GM13976 (cell line): ENCODE results near the gene HMGB2.

Experiments
- DNase-seq: peaks from one replicate; pipeline ENCODE4 v3.0.0; 2012; ENCODE audit warnings: low spot score
- CTCF ChIP-seq: IDR thresholded peaks from 2 replicates; pipeline ENCODE4 v1.5.1; 2012; ENCODE audit warnings: borderline replicate concordance, mild to moderate bottlenecking; ENCODE audit not compliant: insufficient read depth; ENCODE audit errors: extremely low read depth, missing control alignments, control extremely low read depth
- in situ Hi-C: fragments of 300-500 bp; cut with MboI; formaldehyde crosslinking; loops from one replicate; pipeline ENCODE4 v1.12.0; 2022; ENCODE audit warnings: low sequenced_read_pairs, mixed read lengths, inconsistent platforms; ENCODE audit not compliant: unreplicated experiment

HMGB2 gene

GRCh38 chr4:173330590-173330989, 3.6 kb downstream of the HMGB2 start:
- in situ Hi-C loops, result no loop called here
- DNase-seq, result no peak
- no peak for TF ChIP-seq CTCF

GRCh38 chr4:173328236-173328901, 5.8 kb downstream of the HMGB2 start:
- in situ Hi-C loops, result loop anchor here (5.0 kb wide), 1 partner anchor 84 kb away; no protein-coding TSS in a partner anchor
- DNase-seq, result no peak
- no peak for TF ChIP-seq CTCF

- no peak for DNase-seq
- no peak for TF ChIP-seq CTCF
- in situ Hi-C loops, result loop anchor here (5.0 kb wide), 1 partner anchor 87 kb away; no protein-coding TSS in a partner anchor
Measured at GRCh38 chr4:173325007-173325736, 9.0 kb downstream of the HMGB2 start.

- in situ Hi-C loops, result loop anchor here (10.0 kb wide), 1 partner anchor 175 kb away; no protein-coding TSS in a partner anchor
- TF ChIP-seq CTCF, result no peak
- DNase-seq, result no peak
Measured at GRCh38 chr4:173319696-173320095, 14.5 kb downstream of the HMGB2 start.

GRCh38 chr4:173318648-173319211, 15.4 kb downstream of the HMGB2 start:
- in situ Hi-C loops, result loop anchor here (10.0 kb wide), 1 partner anchor 176 kb away; no protein-coding TSS in a partner anchor
- TF ChIP-seq CTCF, result no peak
- no peak for DNase-seq

- in situ Hi-C loops, result loop anchor here (10.0 kb wide), 1 partner anchor 177 kb away; no protein-coding TSS in a partner anchor
- DNase-seq, result no peak
- TF ChIP-seq CTCF, result no peak
Measured at GRCh38 chr4:173318240-173318639, 15.9 kb downstream of the HMGB2 start.
